Ammon's horn (tissue), 1 donor: ENCODE results near the gene HAGH.

Experiments used
- DNase-seq: peaks from one replicate; pipeline ENCODE4 v3.0.0-alpha.2; 2016; ENCODE audit warnings: low spot score

HAGH gene

GRCh38 chr16:1773703-1774447, 52.8 kb downstream of the HAGH start:
- peak; percentile 56 for DNase-seq

DNA sequence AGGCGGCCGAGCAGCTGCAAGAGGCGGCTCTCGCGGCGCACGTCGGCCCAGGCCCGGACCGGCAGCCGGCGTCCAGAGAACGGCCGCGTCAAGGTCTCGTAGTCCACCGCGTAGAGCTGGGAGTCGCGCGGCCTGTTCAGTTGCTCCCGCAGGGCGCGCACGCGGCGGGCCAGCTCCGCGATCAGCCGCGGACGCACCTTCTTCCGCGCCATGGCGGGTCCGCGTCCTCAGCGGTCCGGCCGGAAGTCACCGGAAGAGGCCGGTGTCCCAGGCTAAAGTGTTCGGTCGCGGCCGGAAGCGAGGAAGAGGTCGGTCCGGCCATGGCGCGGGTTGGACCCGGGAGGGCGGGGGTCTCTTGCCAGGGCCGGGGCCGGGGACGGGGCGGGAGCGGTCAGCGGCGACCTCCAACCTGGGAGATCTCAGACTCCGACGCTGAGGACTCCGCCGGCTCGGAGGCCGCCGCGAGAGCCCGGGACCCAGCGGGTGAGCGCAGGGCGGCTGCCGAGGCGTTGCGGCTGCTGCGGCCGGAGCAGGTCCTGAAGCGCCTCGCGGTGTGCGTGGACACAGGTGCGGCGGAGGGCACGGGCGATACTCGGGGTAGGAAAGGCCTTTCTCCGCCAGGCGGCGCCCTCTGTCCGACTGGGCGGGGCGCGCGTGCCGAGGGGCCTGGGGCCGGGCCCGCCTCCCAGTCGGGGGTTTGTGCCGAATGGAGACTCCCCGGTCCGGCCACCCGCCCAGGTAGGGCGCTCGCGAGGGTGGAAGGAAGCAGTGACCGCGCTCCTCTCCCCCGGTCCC, 53.5 kb downstream of the HAGH start, which contains the start of gene MRPS34:
Gene MRPS34, minus strand, starts transcription at position 227 of the 795 bp plus-strand sequence. Its CDS starts 15 bp downstream, at position 212.
- DNase-seq = peak; percentile 77

DNA sequence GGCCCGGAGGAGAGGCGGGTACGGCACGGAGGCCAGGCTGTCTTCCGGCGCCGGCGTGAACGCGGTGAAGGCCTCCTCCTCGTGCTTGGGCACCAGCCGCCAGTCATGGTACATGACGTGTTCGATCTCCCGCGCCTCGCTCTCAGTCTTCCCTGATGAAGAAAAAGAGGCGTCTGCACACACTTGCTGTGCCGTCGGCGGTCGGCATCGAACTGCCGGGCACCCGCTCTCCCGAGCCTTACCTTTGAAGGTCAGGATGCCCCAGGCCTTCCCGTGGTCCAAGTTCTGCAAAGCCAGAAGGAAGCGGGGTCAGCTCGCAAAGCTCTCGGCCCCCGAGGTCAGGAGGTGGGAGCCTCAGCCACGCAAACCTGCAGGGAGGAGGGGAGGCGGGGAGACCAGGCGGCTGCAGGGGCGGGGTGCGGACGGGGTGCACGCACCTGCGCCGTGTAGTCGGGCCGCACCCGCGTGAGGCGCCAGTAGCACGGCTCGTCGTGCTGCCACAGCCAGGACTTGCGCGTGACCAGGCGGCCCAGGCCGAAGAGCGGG, 54.2 kb downstream of the HAGH start, which contains the start of gene EME2:
Gene EME2, plus strand, starts transcription at position 449 of the 546 bp plus-strand sequence. CDS start 418 bp downstream, outside the sequence.
- no peak for DNase-seq

DNA sequence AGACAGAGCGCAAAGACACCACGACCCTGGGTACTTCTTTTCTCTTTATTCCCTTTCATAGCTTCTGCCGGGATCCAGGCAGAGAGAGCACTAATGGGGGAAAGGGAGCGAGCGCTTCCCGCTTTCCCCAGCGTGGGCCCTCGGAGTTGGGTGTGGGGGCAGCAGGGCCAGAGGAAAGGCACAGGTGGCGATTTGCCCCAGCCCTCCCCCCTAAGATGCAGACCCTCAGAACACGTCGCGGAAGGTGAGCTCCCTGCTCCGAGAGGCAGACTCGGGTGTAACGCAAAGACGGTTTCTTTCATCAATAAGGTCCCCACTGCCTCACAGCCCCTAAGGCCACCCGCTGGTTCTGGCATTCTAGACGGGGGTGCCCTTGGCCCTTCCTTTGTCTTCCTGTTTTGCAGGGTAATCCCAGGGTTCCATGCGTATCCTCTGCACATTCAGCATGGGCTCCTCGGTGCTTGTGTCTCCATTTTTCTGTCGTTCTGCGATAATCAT, 54.7 kb downstream of the HAGH start:
- DNase-seq = no peak

GRCh38 chr16:1771188-1771863, 55.3 kb downstream of the HAGH start, which contains the start of gene NME3:
NME3 (minus strand) TSS chr16:1771543; CDS start chr16:1771534, 9 bp downstream.
- DNase-seq = peak; percentile 76

GRCh38 chr16:1770328-1771187, 56.1 kb downstream of the HAGH start:
- peak; percentile 48 for DNase-seq

- DNase-seq = no peak
Observed at GRCh38 chr16:1769402-1770300, 57.0 kb downstream of the HAGH start.

- DNase-seq = no peak
Observed at GRCh38 chr16:1768767-1769401, 57.7 kb downstream of the HAGH start.

DNA sequence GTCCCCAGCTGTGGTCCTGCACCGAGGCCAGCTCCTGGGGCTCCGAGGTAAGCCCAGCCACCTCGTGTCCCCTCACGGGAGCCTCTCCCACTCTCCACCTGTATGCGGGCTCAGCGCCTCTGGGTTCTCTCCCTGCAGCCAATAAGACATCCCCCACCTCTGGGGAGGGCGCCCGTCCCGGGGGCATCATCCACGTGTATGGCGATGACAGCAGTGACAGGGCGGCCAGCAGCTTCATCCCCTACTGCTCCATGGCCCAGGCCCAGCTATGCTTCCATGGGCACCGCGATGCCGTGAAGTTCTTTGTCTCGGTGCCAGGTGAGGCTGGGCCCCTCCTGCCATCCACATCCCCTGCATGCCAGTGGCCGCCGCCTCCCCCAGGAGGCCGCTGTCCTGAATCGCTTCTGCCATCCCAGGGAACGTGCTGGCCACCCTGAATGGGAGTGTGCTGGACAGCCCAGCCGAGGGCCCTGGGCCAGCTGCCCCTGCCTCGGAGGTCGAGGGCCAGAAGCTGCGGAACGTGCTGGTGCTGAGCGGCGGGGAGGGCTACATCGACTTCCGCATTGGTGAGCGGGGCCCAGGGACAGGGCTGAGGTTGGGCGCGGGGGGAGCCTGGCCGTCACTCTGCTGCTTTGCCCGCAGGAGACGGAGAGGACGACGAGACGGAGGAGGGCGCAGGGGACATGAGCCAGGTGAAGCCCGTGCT, 58.4 kb downstream of the HAGH start:
- DNase-seq = no peak

DNA sequence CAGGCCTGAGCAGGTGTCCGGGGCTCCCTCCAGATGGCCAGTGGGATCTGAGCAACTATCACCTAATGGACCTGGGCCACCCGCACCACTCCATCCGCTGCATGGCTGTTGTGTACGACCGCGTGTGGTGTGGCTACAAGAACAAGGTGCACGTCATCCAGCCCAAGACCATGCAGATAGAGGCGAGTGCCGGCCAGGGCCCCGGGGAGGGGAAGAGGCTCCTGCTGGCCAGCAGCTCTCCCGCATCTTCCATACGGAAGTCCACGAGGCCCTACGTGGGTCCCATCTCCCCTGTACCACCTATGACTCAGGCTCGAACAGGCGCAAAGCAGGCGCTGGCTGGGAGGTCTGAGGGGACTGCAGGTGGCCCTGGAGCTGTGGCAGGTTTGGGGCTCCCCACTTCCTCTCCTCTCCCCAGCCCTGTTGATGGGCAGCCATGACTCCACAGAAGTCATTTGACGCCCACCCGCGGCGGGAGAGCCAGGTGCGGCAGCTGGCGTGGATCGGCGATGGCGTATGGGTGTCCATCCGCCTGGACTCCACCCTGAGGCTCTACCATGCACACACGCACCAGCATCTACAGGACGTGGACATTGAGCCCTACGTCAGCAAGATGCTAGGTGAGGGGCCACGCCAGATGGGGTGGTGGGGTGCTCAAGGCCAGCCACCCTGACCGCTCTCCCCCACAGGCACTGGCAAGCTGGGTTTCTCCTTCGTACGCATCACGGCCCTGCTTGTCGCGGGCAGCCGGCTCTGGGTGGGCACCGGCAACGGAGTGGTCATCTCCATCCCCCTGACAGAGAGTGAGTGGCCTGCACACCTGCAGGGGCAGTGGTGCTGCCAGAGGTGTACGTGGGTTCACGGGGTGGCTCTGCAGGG, 59.3 kb downstream of the HAGH start:
- DNase-seq = no peak

DNA sequence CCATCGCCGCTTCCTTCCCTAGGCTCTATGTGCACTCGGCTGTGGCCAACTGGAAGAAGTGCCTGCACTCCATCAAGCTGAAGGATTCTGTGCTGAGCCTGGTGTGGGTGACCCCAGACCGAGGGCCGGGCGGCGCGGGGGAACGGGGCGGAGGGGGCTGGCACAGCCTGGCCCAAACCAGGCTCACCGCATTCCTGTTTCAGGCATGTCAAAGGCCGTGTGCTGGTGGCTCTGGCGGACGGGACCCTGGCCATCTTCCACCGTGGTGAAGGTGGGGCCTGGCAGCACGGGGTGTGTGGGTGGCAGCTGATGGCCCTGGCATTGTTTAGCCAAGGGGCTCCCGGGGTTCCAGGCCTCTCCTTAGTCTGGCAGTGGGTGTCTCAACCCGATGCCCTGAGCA, 59.9 kb downstream of the HAGH start:
- no peak for DNase-seq

GRCh38 chr16:1766231-1766630, 60.4 kb downstream of the HAGH start:
- DNase-seq = no peak

- DNase-seq = no peak
Observed at GRCh38 chr16:1765826-1766225, 60.8 kb downstream of the HAGH start.

DNA sequence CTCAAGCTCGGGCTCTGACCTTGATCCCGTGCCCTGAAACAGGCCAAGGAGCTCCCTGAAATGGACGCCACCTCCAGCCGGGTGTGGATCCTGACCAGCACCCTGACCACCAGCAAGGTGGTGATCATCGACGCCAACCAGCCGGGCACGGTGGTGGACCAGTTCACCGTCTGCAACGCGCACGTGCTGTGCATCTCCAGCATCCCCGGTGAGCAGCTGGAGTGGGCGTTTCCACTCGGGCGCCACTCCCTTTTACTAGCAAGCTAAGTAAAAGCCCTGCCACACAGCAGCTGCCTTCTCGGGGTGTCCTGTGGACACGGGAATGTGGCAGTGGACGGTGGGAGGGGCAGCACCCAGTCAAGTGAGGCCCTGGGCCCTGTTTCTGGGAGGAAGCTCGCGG, 61.7 kb downstream of the HAGH start:
- no peak for DNase-seq

DNA sequence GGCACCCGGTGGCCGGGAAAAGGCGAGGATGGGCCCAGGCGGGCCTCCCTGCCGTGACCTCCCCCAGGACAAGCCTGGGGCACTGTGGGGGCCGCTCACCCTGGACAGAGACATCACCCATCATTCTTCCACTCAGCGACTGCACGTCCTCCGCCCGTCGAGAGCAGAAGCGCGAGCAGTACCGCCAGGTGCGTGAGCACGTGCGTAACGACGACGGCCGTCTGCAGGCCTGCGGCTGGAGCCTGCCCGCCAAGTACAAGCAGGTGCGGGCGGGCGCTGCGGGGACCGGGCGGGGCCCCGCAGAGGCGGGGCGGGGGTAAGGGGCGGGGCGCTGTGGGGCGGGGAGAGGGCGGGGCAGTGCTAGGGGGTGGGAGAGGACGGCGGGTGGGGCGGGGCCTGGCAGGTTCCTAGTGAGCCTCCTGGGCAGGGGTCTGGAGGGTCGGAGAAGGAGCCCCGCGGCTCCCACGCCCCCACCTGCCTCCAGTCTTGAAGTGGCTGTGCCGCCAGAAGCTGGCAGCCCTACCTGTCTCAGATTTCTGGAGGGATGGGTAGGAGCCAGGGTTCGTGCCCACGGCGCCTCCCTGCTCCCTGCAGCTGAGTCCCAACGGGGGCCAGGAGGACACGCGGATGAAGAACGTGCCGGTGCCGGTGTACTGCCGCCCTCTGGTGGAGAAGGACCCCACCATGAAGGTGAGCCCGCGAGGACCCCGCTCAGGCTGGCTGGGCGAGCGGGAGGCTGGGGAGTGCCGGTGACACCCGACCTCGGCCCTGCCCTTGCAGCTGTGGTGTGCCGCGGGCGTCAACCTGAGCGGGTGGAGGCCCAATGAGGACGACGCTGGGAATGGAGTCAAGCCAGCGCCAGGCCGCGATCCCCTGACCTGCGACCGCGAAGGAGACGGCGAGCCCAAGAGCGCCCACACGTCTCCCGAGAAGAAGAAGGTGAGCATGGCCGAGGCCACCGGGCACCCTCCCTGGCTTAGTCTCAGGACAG, 62.8 kb downstream of the HAGH start:
- DNase-seq = no peak

DNA sequence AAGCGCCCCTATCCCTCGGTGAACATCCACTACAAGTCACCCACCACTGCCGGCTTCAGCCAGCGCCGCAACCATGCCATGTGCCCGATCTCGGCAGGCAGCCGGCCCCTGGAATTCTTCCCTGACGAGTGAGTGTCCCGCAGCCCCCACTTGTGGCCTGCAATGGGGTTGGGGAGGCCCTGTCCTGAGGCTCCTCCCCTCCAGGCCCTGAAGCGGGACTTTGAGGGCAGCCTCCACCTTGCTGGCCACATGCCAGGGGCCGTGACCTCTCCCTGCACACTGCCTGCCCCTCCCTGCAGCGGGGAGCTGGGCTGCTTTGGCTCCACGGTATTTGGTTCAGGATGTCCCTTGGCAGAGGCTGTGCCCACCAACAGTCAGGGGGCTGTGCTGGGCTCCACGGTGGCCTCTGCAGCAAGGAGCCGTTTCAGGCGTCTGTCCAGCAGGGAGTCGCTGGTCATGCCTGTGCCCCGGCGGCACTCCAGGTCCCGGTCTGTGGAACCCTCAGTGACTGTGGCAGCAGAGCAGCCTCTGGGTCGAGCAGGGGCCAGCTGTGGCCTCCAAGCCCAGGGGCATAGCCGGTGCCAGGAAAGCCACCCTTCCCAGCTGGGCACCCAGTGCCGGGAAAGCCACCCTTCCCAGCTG, 63.6 kb downstream of the HAGH start:
- no peak for DNase-seq
